Measurements from ENCODE around the gene SEPSECS.

SEPSECS gene

DNA sequence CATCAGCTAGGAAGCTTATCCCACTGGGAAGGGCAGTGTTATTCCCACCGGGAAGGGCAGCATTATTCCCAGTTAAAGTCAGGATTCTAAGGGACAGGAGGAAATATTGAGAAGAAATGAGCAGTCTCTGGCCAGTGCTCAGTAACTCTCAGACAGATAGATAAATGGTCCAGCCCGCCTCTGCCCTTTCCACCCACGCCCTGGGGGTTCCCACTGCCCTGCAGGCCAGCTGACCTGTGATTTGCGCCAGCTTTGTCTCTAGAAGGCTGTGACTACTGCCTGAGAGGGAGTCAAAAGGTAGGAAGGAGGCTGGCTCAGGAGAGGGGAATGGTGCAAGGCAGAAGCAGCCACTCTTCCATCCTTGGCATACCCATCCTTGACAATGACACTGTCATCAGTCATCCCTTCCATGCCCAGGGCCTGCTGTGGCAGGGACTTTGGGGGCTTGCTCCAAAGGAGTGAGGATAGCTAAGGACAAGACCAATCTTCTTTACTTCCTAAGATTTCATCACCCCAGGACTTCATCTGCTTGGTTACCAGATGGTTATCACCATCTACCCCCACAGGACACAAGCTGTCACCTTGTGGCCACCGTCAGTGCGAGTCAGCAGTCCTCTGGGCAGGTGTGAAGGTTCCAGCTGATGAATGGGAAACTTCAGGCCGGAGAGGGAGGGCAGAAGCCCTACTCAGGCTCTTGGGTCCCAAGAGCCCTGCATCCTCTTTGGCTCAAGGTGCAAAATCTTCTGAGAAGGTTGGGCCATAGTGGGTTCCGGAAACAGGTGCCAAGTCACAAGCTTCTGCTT lies 49.5 kb downstream of the SEPSECS start:
- DNase-seq (ENCODE audit: low read depth in 2 of 3, low spot score in 2 of 3), result no peak

DNA sequence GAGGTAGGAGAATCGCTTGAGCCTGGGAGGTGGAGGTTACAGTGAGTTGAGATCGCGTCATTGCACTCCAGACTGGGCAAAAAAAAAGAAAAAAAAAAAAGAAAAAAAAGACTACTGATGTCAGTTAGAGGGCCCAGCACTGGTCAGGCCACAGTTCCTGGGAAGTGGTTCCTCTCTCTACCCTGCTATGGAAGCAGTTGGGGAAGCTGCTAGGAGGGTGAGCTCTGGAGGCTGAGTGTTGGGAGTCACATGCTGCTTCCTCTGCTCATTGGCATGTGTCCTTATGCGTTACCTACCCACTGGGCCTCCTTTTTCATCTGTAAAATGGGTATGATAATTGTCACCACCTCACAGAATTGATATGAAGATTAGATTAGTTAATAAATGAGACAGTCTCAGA lies 50.7 kb downstream of the SEPSECS start:
- no peak for DNase-seq (ENCODE audit: low read depth in 2 of 3, low spot score in 2 of 3)

DNA sequence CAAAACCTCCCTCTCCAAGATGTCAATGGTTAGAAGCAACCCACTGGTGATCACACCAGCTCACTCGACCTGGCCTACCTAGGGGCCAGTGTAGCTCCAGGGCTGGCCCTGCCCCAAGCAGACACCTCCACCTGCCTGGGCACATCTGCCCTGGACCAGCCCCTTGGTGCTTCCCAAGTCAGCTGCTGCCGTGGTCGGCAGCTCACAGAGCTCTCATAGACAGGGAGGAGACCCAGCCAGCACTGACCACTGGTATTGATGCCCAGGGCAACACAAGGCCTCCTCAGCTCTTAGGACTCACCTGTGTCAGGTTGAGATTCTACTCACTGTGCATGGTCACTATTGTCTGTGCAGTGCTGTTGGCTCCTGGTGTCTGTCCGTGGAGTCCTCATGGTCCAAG lies 51.7 kb downstream of the SEPSECS start:
- DNase-seq (ENCODE audit: low read depth in 2 of 3, low spot score in 2 of 3), result no peak

DNA sequence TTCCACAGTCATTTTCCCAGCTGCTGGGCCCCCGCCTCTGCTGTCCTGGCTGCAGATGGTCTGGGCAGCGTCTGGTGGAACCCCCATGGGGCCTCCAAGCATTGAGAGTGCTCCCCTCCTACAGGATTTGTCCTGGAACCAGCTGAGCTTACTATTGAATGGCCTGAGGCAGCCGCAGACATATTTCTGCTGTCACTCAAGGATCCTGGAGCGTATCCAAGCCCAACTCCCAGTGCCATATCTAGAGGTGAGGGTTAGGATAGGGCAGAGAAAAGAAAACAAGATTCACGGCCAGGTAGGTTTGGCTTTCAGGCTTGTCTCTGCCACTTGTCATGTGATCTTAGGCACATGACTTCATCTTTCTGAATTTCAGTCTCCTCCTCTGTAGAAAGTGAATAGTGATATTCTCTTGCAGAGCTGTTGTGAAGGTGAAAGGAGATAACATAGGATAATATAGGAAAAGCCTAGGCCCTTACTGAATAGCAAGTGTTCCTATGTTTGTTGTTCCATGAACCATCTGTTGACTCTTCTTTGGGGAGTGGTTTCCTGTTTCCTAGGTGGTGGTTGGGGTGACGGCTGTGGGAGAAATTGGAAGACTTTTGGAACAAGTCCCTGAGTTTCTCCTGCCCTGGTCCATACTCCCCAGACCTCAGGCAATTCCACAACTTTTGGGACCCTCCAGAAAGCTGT lies 52.3 kb downstream of the SEPSECS start:
- DNase-seq (ENCODE audit: low read depth in 2 of 3, low spot score in 2 of 3), result no peak

DNA sequence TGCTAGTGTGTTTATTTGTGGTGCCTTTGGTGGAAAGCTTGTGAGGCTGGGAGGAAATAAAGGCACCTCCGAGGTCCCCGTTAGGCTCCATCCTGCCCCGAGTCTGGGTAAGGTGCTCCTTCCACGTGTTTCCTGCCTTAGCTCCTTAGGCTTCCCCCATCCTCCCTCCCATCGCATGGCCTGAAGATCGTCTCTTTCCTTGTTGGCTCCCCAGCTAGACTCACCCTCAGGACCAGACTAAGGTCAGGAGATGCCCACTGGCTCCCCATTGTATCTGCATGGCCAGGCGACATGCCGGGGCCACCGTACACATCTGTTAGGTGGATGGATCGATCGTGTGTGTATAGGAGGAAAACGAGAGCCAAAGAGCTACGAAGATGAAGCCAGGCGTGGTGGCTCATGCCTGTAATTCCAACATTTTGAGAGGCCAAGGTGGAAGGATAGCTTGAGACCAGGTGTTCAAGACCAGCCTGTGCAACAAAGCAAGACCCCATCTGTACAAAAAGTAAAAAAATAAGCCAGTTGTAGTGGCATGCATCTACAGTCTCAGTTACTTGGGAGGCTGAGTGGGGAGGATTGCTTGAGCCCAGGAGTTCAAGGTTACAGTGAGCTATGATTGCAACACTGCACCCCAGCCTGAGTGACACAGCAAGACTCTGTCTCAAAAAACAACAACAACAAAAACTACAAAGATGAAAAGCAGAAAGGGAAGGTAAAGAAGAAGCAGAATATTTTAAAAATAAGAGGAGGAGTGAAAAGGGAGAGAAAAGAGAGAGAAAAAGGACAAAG lies 53.7 kb downstream of the SEPSECS start:
- no peak for DNase-seq (ENCODE audit: low read depth in 2 of 3, low spot score in 2 of 3)

DNA sequence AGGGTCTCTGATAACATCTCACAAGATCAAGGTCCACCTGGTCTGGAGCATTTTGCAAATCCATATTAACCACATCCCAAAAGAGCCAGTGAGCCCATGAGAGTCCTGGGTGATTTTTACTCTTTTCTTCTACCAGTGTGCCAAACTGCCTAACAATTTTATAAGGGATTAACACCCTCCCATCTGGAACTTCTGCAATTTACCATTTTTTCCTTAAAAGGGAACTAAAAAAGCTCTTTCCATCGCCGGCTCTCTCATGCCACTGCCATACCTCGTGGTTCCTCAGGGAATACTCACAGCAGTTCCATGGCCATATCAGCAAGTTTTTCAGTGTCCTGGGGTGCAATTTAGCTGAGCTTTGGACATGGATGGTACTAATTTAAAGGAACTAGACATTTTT lies 55.7 kb downstream of the SEPSECS start:
- no peak for DNase-seq (ENCODE audit: low read depth in 2 of 3, low spot score in 2 of 3)

DNA sequence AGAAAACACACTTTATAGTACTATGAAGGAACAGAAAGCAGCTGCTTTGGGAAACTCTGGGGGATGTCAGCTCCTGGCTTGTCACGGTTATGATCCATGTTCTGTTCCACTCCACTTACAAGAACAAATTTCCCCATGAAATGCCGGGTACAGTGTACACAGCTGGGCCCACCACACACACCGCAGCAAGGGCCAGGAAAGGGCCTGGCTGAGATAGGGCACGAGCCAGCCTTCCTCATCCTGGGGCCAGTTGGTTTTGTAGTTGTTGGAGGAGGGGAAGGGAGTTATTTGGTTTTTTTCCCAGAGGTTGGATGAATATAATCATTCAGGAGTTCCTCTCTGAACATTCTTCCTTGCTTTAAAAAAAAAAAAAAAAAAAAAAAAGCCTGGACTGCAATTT lies 56.8 kb downstream of the SEPSECS start:
- DNase-seq (ENCODE audit: low read depth in 2 of 3, low spot score in 2 of 3), result no peak

DNA sequence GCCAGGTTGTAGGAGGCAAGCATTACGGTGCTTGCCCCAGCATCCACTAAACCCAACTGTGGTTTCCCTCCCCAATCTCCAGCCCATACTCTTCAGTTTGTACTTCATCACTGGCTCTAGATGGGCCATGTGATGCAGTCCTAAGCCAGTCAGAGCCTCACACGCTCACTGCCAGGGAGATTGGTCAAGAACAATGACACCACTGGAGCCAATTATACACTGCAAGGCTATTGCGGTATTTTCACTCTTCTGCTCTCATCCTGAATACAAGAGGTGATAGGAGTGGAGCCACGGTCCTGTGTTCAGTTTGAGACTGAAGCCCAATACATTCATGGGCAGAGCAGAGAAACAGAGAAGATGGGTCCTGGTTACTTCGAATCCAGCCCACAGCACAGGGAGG lies 58.4 kb downstream of the SEPSECS start:
- no peak for DNase-seq (ENCODE audit: low read depth in 2 of 3, low spot score in 2 of 3)

DNA sequence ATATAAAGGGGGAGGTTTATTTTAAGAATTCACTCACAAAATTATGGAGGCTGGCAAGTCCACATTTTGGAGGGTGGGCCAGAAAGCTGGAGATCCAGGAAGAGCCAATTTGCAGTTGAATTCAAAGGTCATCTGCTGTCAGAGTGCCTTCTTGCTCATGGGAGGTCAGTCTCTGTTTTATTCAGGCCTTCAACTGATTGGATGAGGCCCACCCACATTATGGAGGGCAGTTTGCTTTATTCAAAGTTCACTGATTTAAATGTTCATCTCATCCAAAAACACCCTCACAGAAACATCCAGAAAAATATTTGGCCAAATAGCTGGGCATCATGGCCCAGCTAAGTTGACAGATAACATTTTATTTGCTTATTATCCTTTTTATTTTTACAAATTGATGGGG lies 59.5 kb downstream of the SEPSECS start:
- DNase-seq (ENCODE audit: low read depth in 2 of 3, low spot score in 2 of 3), result no peak

DNA sequence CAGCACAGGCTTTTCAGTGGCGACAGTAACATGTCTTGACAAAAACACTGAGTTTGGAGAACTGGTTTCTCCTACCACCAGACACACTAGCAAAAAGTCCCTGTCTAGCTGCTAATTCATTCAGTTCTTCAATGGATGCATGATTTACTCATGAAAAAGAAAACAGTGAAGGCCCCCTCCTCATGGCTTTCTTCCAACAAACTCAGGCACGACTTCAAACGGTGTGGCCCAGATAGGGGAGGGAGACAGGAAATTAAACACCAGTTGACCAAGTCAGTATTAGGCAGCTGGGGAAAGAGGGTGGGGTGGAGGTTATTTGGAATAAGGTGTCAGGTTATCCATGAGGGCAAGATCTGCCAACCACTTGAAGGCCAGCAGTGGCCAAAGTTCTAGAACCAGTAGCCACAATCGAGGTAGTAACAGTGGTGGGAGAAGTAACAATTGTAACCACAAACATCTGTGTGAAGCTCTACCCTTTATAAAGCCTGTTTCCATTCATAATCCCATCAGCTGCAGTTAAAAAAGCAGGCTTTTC lies 60.2 kb downstream of the SEPSECS start:
- DNase-seq (ENCODE audit: low read depth in 2 of 3, low spot score in 2 of 3), result no peak

DNA sequence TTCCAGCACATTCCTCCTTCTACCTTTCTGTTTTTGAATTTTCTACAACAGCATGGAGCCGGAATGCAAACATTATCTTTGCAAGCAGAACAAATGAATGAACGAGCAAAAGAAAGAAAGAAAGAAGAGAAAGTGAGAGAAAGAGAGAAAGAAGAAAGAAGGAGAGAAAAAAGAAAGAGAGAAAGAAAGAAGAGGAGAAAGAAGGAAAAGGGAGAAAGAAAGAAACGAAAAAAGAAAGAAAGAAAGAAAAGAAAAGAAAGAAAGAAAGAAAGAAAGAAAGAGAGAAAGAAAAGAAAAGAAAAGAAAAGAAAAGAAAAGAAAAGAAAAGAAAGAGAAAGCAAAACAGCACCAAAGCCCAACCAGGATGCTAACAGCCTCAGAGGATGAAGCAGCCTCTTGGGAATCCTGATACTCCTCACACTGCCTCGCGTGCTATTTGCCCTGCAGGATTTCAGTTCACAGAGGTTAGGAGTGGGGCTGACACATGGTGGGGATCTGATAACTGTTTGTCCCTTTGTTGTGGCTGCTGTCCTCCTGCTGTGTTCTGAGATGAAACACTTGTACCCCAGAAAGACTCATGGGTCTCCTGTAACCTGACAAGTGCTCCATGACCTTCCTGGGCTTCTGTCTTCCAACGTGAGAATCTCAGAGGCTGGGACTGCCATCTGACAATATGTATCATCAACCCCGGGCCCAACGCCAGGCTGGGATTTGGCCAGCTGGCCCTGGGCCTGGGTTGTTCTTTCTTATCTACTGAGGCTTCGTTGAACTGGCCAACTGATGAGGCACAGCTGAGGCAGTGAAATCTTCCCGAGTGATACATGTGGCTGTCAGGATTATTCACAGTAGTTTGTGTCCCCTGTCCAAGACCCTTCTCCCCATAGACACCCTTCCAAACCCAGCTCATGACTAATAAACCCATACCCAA lies 61.0 kb downstream of the SEPSECS start:
- no peak for DNase-seq (ENCODE audit: low read depth in 2 of 3, low spot score in 2 of 3)

DNA sequence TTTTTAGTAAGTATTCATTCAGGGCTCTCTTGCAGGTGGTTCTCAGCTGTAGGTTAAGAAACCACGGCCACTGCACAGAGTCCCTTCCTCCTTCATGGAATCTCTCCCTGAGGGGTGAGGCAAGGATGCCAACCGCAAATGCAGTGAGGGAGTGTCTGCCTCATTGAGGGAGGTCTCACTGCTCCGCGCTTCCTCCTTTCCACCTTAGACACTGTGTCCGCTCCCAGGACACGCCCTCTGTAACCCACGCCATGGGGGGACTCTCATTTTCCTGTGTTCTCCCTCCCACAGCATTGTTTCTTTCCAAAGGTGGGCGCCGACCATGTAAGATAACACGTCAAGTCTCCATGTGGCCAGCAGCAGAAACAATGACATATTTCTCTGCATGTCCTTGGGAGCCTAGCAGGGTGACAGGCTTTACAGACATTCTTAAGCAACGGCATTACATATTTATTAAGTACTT lies 63.2 kb downstream of the SEPSECS start:
- no peak for DNase-seq (ENCODE audit: low read depth in 2 of 3, low spot score in 2 of 3)

DNA sequence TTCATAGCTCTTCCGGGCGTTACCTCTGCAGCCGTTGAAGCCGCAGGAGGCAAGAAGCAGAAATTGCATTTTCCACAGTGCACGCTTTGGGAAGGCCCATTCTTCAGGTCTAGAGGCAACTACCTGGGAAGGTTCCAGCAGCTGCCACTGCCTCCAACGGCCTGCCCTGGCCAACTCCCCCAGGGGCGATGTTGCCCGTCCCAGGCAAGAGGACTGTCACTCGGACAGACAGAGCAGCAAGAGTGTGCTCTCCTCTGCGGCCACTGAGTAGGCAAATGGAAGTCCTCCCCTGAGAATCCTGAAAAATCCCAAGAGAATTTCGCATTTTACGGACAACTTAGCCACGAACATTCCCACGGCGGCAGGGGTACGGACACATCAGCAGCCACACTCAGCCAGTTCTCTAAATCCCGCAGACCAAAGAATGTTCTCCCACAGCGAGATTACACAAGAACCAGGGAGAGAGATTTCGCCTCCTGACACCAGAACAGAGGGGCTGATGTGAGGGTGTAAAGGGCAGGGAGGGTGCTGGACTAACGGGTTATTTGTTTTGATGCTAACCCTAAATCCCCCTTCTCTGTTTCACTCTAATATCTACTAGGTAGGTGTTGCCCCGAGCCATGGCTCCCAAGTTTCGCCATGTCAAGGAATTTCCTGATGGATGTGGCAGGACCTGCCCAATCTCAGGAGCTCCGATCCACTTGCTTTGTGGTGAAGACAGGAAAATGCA lies 63.8 kb downstream of the SEPSECS start:
- DNase-seq (ENCODE audit: low read depth in 2 of 3, low spot score in 2 of 3), result no peak

DNA sequence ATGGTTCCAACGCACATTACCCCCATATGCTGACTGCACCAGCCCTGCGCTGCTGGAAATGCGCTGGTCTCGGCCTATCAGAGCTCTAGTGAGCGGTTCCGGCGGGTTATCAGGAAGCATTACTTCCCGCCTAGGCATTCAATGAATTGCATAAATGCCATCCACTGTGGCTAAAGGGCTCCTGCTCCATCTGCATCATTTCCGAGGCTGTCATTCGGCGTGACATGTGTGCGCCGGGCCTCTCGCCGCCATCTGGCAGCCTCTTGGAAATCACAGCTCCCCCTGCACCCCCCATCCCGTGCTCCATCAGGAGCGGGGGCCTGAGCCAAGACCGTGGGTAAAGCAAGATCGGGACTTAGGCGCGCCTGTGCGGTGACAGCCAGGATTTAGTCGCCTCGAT lies 64.4 kb downstream of the SEPSECS start:
- DNase-seq (ENCODE audit: low read depth in 2 of 3, low spot score in 2 of 3), result no peak

DNA sequence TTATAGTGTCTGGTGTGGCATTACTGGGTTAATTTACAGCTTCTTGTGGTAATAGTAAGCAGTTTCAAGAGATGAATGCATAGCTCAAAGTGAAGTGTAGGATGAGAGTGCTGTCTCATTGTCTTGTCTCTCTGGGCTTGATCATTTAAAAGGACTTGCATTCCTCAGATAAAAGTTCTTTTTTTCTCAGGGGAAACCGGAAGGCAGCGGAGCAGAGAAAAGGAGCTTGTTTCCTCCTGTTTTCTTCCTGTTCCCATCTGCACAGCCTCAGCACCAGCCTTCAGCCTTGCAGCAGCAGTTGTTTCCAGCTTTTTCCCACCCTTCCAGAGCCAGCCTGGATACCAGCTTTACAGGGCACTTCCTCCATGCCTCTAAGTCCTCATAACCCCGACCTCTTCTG lies 68.1 kb downstream of the SEPSECS start:
- DNase-seq (ENCODE audit: low read depth in 2 of 3, low spot score in 2 of 3), result no peak

DNA sequence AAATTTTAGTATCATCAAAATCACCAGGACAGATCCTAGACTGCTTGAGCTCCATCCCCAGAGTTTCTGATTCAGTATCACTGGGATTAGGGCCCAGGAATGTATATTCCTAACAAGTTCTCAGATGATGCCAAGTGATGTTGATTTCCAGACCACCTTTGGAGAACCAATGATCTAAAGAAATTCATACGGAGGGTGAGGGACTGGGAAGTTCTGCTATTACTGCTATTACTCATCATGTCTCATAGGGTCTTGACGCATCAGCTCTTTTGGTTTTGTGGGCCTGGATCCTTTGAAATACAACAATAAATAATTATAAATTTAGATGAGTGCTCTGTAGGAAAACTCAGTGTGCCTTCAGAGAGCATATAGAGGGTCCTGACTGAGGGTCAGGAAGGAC lies 69.7 kb downstream of the SEPSECS start:
- DNase-seq (ENCODE audit: low read depth in 2 of 3, low spot score in 2 of 3), result no peak

DNA sequence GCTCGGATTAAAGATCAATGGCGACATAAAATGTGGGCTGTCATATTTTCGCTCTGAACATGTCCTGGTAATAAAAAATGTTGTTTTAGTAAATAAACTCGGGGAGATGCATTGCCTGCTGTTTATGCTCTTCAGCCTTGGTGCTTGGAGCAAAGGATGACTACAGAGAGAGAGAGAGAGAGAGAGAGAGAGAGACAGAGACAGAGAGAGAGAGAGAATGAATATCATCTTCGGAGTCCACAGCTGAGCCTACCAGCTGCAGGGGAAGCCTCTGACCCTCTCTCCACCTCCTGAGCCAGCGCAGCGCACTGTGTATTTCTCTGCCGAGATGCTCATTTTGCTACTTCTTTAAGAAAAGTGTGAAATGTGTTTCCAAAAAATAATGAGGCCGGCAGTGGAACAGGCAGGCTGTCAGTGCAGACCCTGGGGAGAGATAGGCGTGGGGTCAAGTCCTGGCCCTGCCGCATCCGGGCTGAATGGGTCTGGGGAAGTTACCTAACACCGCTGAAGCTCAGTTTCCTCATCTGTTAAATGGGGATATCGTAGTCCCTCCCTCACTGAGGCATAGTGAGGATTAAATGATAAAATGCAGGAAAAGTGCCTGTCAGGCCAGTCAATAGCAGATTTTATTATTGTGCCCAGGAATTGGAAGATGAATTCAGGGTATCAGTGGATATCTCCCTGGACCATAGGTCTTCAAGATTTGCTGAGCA lies 71.0 kb downstream of the SEPSECS start:
- DNase-seq (ENCODE audit: low read depth in 2 of 3, low spot score in 2 of 3), result no peak

DNA sequence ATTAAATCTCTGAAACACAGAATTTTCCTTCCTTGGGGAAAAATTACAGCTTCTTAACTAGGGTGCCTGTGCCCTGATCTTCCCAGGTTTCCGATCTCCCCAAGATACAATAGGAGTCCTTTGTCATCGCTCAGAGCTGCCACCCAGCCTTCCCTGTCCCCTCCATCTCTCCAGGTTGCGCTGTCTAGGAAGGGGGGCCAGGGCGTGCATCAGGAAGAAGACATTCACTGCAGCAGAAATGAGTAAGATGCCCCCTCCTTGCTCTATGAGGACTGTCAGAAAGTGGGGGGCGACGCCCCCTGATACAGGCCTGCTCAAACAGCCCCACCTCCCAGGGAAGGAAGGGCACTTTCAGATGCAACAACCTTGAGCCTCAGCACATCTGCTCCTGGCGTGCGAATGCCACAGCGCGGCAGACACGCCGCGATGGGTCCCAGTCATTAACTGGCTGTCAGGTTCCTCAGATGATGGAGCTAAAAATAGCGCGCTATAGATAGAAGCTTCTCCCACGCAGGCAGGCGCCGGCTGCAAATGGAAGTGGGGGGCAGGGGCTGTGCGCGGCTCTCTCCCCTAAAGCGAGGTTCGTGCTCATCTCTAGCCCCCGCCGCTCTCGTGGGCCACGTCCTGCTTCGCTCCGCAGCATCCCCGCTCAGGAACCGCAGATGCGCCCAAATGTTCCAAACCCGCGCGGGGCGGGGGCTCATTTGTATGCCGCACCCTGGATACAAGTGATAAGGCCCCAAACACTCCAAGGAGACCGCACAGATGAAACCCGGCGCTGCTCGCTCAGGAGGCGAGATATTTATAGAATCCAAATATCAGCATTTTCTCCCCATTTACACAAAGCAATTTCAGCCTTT lies 71.9 kb downstream of the SEPSECS start:
- no peak for DNase-seq (ENCODE audit: low read depth in 2 of 3, low spot score in 2 of 3)

Data from activated CD8-positive, alpha-beta memory T cell treated with anti-CD3 and anti-CD28 coated beads for 48 hours (primary cell).